Keratinocyte (primary cell): ENCODE data around the gene CHI3L1. TPM values are rescaled to one million over a fixed set of nuclear protein-coding genes. Genes with fewer than 3 reads are reported as not detected.

Source experiments
- DNase-seq: peaks from one replicate; pipeline ENCODE4 v3.0.0-alpha.2; 2011; ENCODE audit warnings: low read depth, missing footprints, low spot score
- FAIRE-seq: peaks from 2 replicates; lab custom pipeline; 2011; peaks lifted over from hg19 to GRCh38; lab: Jason Lieb, UNC
- H2AFZ ChIP-seq: 2 replicates; pipeline ENCODE4 v1.6.0; 2012; ENCODE audit warnings: low read length, control low read depth, inconsistent platforms; ENCODE audit not compliant: control insufficient read depth
- H3K27ac ChIP-seq: 2 replicates; pipeline ENCODE4 v1.5.1; 2011; ENCODE audit warnings: low read length; ENCODE audit not compliant: control insufficient read depth, insufficient read depth
- H3K27me3 ChIP-seq: 3 replicates; pipeline ENCODE4 v1.6.0; 2011; ENCODE audit warnings: low read length; ENCODE audit not compliant: control insufficient read depth, insufficient read depth; ENCODE audit errors: extremely low read depth
- H3K36me3 ChIP-seq, 2 experiments: 2 replicates in 1 of 2; 3 replicates in 1 of 2; pipeline ENCODE4 v1.5.1; 2011; ENCODE audit warnings: low read length in 2 of 2, mild to moderate bottlenecking in 1 of 2; ENCODE audit not compliant: control insufficient read depth in 2 of 2, insufficient read depth in 2 of 2; ENCODE audit errors: extremely low read depth in 1 of 2
- H3K4me1 ChIP-seq: 3 replicates; pipeline ENCODE4 v1.5.1; 2011; ENCODE audit warnings: low read length; ENCODE audit not compliant: control insufficient read depth, insufficient read depth; ENCODE audit errors: extremely low read depth
- H3K4me2 ChIP-seq: 3 replicates; pipeline ENCODE4 v1.6.0; 2011; ENCODE audit warnings: low read depth, low read length; ENCODE audit not compliant: control insufficient read depth, insufficient read depth; ENCODE audit errors: extremely low read depth
- H3K4me3 ChIP-seq, 3 experiments: fragments of 200-600 bp in 1 of 3; sonication (generic) in 1 of 3; 2 replicates in 2 of 3; 3 replicates in 1 of 3; pipeline ENCODE4 v1.5.1; 2011 to 2016; ENCODE audit warnings: low read length in 3 of 3, mild to moderate bottlenecking in 3 of 3, control low read depth in 2 of 3, inconsistent platforms in 1 of 3, low read depth in 1 of 3, mixed read lengths in 1 of 3, mixed run types in 1 of 3, moderate library complexity in 1 of 3; ENCODE audit not compliant: control insufficient read depth in 2 of 3, insufficient read depth in 2 of 3; ENCODE audit errors: extremely low read depth in 1 of 3
- H3K79me2 ChIP-seq: 2 replicates; pipeline ENCODE4 v1.6.0; 2012; ENCODE audit warnings: low read length; ENCODE audit not compliant: control insufficient read depth, insufficient read depth
- H3K9ac ChIP-seq: 3 replicates; pipeline ENCODE4 v1.6.0; 2011; ENCODE audit warnings: low read length; ENCODE audit not compliant: control insufficient read depth, insufficient read depth; ENCODE audit errors: extremely low read depth
- H3K9me1 ChIP-seq: 3 replicates; pipeline ENCODE4 v1.6.0; 2011; ENCODE audit warnings: low read length; ENCODE audit not compliant: control insufficient read depth, insufficient read depth; ENCODE audit errors: extremely low read depth
- H3K9me3 ChIP-seq: 2 replicates; pipeline ENCODE4 v1.5.1; 2012; ENCODE audit warnings: low read depth, low read length; ENCODE audit not compliant: control insufficient read depth
- H4K20me1 ChIP-seq: 3 replicates; pipeline ENCODE4 v1.6.0; 2011; ENCODE audit warnings: low read length; ENCODE audit not compliant: control insufficient read depth, insufficient read depth; ENCODE audit errors: extremely low read depth
- EZH2 ChIP-seq: IDR thresholded peaks from one replicate; pipeline ENCODE4 v1.6.1; 2012; ENCODE audit warnings: inconsistent platforms, mild to moderate bottlenecking, low read length, moderate library complexity
- dilution Hi-C: fragments of 300-500 bp; cut with MboI; formaldehyde crosslinking; loops from one replicate; pipeline ENCODE4 v1.7.0; 2020; ENCODE audit warnings: low sequenced_read_pairs; ENCODE audit not compliant: extremely low pct_ligation_motif_present
- polyA plus RNA-seq, 5 experiments: library from polyadenylated mRNA; depleted of rRNA in 3 of 5; stranded (reverse) in 3 of 5; stranded (forward) in 1 of 5; unstranded in 1 of 5; fragments of >200 nt; gene quantifications; 1 replicate in 1 of 5; 2 replicates in 3 of 5; 3 replicates in 1 of 5; pipeline versions ENCODE4 v1.2.1 to v1.2.3, GENCODE V29; 2011 to 2012; ENCODE audit warnings: missing spikeins in 2 of 5, low read depth in 1 of 5, low replicate concordance in 1 of 5
- TF ChIP-seq, protein P1 (sequence below), 3 experiments: IDR thresholded peaks in 1 of 3; conservative IDR thresholded peaks in 1 of 3; optimal IDR thresholded peaks in 1 of 3; 2 replicates in 2 of 3; 3 replicates in 1 of 3; pipeline versions ENCODE3 to v1.5.1; 2011; ENCODE audit warnings: low read length in 3 of 3, mild to moderate bottlenecking in 3 of 3, moderate library complexity in 2 of 3, control low read depth in 1 of 3, inconsistent platforms in 1 of 3; ENCODE audit not compliant: insufficient read depth in 2 of 3; ENCODE audit errors: extremely low read depth in 1 of 3

Gene CHI3L1
- polyA plus RNA-seq, 1 donor (not counting 4 experiments of a cell fraction or from before 2014, with no cell fraction given) = 0.20 TPM

DNA sequence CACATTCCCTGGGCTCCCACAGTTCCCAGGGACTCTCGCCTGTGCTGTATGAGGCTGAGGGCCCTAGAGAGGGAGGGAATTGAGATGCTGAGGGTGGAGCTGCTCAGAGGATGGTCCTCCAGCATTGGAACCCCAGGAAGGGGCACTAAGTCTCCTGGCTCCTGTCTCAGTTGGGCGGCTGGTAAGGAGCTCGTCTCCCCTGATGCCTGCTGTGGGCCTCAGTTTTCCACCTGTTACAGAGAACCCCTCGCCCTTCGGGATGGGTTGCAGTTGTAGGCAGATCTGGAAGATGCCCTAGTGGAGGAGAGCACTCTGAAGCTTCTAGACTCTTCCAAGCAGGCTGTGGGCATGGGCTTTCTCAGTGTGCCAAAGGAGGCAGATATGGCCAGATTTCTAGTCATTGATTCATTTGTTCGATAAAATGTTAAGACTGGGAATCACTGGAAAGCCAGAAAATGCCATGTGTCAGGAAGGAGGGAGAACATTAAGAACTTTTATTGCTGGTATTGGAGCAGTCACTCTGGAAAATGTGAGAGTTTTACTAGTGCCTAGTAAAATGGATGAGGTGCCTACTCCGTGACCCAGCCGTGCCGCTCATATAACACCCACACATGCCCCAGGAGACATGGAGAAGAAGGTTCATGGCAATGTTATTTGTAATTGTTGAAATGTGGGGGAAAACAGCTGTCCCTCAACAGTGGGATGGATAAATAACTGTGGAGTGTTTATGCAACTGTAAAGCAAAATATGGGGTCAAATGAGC, 10.1 kb downstream of the CHI3L1 start:
- Histone ChIP-seq H3K27me3 (peaks cover under 1% of the 10 kb centered on the region), H3K9ac (no peak overlapping the region), H3K9me3 (no peaks in the 10 kb centered on the region), H4K20me1 (no peaks in the 10 kb centered on the region), H2AFZ (no peak overlapping the region), H3K9me1 (no peaks in the 10 kb centered on the region), H3K4me1 (no peaks in the 10 kb centered on the region), H3K4me3 (no peak overlapping the region), H3K36me3 (no peaks in the 10 kb centered on the region), H3K79me2 (no peaks in the 10 kb centered on the region), H3K27ac (no peak overlapping the region), H3K4me2 (no peak overlapping the region)
- FAIRE-seq = no peak
- dilution Hi-C loops = no loop called here
- TF ChIP-seq EZH2 = no peak
- TF ChIP-seq, protein P1, sequence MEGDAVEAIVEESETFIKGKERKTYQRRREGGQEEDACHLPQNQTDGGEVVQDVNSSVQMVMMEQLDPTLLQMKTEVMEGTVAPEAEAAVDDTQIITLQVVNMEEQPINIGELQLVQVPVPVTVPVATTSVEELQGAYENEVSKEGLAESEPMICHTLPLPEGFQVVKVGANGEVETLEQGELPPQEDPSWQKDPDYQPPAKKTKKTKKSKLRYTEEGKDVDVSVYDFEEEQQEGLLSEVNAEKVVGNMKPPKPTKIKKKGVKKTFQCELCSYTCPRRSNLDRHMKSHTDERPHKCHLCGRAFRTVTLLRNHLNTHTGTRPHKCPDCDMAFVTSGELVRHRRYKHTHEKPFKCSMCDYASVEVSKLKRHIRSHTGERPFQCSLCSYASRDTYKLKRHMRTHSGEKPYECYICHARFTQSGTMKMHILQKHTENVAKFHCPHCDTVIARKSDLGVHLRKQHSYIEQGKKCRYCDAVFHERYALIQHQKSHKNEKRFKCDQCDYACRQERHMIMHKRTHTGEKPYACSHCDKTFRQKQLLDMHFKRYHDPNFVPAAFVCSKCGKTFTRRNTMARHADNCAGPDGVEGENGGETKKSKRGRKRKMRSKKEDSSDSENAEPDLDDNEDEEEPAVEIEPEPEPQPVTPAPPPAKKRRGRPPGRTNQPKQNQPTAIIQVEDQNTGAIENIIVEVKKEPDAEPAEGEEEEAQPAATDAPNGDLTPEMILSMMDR (optimal IDR thresholded peaks at IDR 0.05 in 1 of 3, IDR thresholded peaks at IDR 0.05 in 1 of 3, conservative IDR thresholded peaks at IDR 0.05 in 1 of 3; ENCODE audit: extremely low read depth in 1 of 3, insufficient read depth in 2 of 3, low read length in 3 of 3) = no peak
- no peak for DNase-seq

DNA sequence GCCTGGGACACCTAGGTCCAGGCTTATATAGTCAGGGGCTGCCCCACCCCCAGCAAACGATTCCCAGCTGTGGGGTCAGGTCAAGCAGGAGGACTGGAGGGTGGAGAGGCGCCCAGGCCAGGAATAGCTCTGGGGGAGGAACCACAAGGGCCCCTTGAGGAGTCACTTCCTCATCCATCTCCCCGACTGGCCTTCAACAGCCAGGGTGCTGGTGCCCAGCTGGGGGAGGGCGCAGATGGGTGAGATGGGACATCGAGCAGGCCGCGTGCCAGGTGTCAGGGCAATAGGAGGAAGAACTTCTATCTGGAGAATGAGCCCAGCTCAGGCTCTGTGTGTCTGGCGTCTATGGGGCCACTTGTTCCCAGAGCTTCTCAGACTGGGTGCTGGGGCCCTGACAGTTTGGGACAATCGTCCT, 10.7 kb downstream of the CHI3L1 start:
- dilution Hi-C loops = no loop called here
- Histone ChIP-seq H3K4me2 (no peak overlapping the region), H3K9ac (no peak overlapping the region)

More for the DNA sequence above, 10.7 kb downstream of the CHI3L1 start:
- no peak overlapping the region for H2AFZ ChIP-seq
- DNase-seq = no peak
- no peaks in the 10 kb centered on the region for H3K79me2 ChIP-seq
- no peaks in the 10 kb centered on the region for H3K4me1 ChIP-seq
- H3K9me1 ChIP-seq = no peaks in the 10 kb centered on the region
- no peaks in the 10 kb centered on the region for H3K27me3 ChIP-seq
- TF ChIP-seq, protein P1 (optimal IDR thresholded peaks at IDR 0.05 in 1 of 3, IDR thresholded peaks at IDR 0.05 in 1 of 3, conservative IDR thresholded peaks at IDR 0.05 in 1 of 3; ENCODE audit: extremely low read depth in 1 of 3, insufficient read depth in 2 of 3, low read length in 3 of 3) = no peak
- no peak for TF ChIP-seq EZH2
- no peaks in the 10 kb centered on the region for H4K20me1 ChIP-seq
- H3K4me3 ChIP-seq = no peak overlapping the region
- H3K36me3 ChIP-seq = no peaks in the 10 kb centered on the region
- H3K9me3 ChIP-seq = no peaks in the 10 kb centered on the region
- no peak for FAIRE-seq
- H3K27ac ChIP-seq = no peak overlapping the region
